H1 (cell line): Measurements from ENCODE around the gene MARK3.

Source experiments
- CREB1 ChIP-seq: IDR thresholded peaks from 2 replicates; pipeline ENCODE4 v1.6.1; 2012; ENCODE audit warnings: inconsistent platforms
- CTCF ChIP-seq, 3 experiments: IDR thresholded peaks; 1 replicate in 2 of 3; 2 replicates in 1 of 3; pipeline versions ENCODE4 v1.5.1 to v1.6.1; 2011; ENCODE audit warnings: low read length in 3 of 3, mild to moderate bottlenecking in 3 of 3, inconsistent platforms in 2 of 3, low read depth in 1 of 3, moderate library complexity in 1 of 3; ENCODE audit not compliant: insufficient read depth in 1 of 3; ENCODE audit errors: control extremely low read depth in 1 of 3
- EZH2 ChIP-seq: fragments of 200-600 bp; sonication (generic); IDR thresholded peaks from 2 replicates; pipeline ENCODE4 v1.7.1; 2012; ENCODE audit warnings: low read depth, mild to moderate bottlenecking, moderate library complexity, low read length, inconsistent platforms; ENCODE audit not compliant: severe bottlenecking
- JUND ChIP-seq: IDR thresholded peaks from 2 replicates; pipeline ENCODE4 v1.6.1; 2011; ENCODE audit warnings: mild to moderate bottlenecking, improper control_type of control experiment, low read length
- MAX ChIP-seq: IDR thresholded peaks from 2 replicates; pipeline ENCODE4 v1.6.1; 2012; ENCODE audit warnings: inconsistent platforms
- RAD21 ChIP-seq, 2 experiments: IDR thresholded peaks in 1 of 2; conservative IDR thresholded peaks in 1 of 2; 2 replicates each; pipeline ENCODE4 v1.6.1; 2011; ENCODE audit warnings: low read depth in 2 of 2, low read length in 2 of 2, improper control_type of control experiment in 1 of 2, inconsistent platforms in 1 of 2, mild to moderate bottlenecking in 1 of 2, moderate library complexity in 1 of 2
- TAF7 ChIP-seq: optimal IDR thresholded peaks from 2 replicates; pipeline ENCODE3; 2011; ENCODE audit warnings: low read depth, mild to moderate bottlenecking, inconsistent platforms, low read length, moderate library complexity, borderline replicate concordance

- no peak for TF ChIP-seq JUND
- TF ChIP-seq TAF7, result no peak
- TF ChIP-seq CREB1, result no peak
- TF ChIP-seq EZH2, result no peak
- no peak for TF ChIP-seq RAD21 (IDR thresholded peaks at IDR 0.05 in 1 of 2, conservative IDR thresholded peaks at IDR 0.05 in 1 of 2; ENCODE audit: low read depth in 2 of 2, low read length in 2 of 2)
- TF ChIP-seq CTCF (IDR thresholded peaks at IDR 0.05; ENCODE audit: control extremely low read depth in 1 of 3, insufficient read depth in 1 of 3, low read depth in 1 of 3, low read length in 3 of 3), result no peak
- TF ChIP-seq MAX, result no peak
Measured at GRCh38 chr14:103517174-103517566, 132.0 kb downstream of the MARK3 start.
